HS-5 (cell line): ENCODE data around the gene R3HDM4.
"Not testable (repeated sequence)": the region's sequence is repeated elsewhere in the genome, so short reads cannot be mapped to it uniquely, and the experiment has no call there.

Experiments
- DNase-seq: peaks from one replicate; pipeline ENCODE4 v3.0.0-alpha.2; 2012; ENCODE audit warnings: low read depth

Gene R3HDM4

DNA sequence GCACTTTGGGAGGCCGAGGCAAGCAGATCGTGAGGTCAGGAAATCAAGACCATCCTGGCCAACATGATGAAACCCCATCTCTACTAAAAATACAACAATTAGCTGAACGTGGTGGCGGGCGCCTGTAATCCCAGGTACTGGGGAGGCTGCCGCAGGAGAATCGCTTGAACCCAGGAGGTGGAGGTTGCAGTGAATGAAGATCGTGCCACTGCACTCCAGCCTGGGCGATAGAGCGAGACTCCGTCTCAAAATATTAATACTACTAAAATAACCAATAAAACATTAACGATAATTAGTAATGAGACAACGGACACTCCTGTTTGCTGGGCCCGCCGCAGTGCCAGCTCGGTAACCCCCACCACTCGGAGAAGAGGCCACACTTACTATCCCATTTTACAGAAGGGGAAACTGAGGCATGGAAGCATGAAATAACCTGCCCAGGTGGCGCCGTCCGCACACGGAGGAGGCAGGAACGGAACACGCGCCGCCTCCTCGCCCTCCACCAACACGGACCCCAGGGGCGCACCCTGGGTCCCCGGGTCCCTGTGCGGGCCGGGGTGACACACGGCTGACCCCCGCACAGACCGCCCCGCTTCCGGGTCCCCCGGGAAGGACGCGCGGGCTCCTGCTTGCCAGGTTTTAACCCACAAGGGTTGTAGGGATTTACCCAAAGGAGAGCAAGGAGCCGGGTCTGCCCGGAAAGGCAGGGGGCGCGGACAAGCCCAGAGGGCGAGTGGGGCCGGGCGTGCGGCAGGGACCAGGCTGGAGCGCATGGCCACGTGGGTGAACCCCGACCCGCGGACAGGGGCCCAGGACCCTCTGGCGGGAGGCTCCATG is 1.6 kb downstream of the R3HDM4 start:
- no peak for DNase-seq

DNA sequence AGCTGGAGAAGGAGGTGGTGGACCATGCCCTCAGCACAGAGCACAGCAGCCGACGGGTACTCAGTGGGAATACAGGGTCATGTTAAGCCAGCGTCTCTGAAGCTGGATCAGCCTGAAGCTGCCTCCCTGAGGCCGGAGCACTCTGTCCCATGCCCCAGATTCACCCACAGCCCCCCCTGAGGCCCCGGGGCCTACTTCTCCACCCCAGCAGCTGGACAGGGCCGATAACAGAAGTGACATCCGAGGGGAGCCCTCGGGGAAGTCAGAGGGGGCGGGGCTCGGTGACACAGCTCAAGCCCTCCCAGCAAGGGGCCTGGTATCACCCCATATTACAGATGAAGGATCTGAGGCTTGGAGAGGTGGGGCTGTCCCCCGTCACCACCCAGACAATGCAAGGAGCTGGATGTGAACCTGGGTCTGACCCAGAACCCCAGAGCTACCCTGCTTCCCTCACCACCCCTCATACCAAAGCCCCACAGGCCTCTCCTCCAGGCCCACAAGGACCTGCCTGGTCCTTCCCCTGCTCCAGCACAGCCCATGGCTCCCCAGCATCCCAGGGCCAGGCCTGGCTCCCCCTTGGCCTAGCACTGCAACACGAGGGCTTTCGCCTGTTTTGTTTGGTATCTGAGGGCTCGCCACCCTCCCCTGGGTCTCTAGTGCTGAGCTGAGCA is 5.7 kb downstream of the R3HDM4 start:
- no peak for DNase-seq

DNA sequence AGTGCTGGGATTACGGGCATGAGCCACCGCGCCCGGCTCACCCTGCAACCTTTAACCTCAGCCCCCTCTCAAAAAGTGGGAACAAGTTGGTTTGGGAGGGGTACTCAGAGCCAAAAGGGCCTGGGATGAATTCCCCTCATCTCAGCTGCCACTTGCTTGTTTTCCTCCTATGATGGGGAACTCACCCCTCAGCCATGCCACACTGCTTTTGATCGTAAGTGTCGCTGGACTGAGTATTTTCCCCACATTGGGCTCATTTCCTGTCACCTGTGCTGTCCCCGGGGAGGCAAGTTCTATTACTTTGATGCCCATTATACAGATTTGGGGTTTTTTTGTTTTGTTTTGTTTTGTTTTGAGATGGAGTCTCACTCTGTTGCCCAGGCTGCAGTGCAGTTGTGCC is 6.5 kb downstream of the R3HDM4 start:
- no peak for DNase-seq

DNA sequence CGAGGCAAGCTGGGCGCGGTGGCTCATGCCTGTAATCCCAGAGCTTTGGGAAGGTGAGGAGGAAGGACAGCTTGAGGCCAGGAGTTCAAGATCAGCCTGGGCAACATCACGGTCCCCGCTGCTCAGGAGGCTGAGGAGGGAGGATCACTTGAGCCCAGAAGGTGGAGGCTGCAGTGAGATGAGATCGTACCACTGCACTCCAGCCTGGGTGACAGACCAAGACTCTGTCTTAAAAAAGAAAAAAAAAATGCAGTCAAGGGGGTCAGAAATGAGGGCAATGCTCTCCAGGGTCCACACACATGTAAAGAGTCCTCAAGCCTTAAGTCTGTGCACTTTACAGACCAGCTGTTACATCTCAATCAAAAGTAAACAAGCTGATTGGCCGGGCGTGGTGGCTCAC is 8.5 kb downstream of the R3HDM4 start:
- DNase-seq: no peak

DNA sequence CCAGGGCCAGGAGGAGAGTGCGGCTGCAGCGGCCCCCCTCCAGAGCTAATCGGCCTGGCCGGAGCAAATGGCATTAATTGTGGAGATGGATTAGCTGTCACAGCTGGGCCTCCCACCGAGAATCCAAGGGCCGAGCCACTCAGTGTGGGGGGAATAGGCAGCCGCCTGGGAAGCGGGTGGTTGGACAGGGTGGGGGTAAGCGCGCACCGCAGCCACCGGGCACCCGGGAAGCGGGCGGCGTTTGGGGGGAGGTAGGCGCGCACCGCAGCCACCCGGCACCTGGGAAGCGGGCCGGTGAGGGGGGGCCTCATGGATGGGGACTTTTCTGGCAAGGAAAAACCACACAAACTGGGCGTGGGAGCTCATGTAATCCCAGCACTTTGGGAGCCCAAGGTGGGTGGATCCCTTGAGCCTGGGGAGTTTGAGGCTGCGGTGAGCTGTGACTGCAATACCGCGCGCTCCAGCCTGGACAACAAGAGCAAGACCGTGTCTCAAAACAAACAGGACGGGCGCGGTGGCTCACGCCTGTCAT is 9.7 kb downstream of the R3HDM4 start:
- no peak for DNase-seq

DNA sequence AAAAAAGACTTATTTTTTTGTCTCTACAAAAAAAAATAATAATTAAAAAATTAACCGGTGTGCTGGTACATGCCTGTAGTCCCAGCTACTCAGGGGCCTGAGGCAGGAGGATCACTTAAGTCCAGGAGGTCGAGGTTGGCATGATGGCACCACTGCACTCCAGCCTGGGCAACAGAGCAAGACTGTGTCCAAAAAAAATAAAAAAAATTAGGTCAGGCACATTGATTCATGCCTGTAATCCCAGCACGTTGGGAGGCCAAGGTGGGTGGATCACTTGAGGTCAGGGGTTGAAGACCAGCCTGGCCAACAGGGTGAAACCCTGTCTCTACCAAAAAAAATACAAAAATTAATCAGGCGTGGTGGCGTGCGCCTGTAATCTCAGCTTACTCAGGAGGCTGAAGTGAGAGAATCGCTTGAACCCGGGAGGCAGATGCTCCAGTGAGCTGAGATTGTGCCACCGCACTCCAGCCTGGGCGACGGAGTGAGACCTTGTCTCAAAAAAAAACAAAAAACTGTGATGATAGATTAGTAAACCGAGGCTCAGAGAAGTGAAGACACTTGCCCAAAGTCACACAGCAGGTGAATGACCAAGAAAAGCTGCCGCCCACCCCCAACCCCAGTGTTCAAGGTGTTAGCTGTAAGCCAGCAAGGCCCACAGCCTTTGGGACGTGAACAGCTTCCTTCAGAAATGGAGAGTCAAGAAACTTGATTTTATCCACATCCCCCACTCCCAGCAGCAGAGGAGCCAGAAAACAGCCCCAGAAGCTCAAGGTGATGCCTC is 10.4 kb downstream of the R3HDM4 start:
- no peak for DNase-seq

DNA sequence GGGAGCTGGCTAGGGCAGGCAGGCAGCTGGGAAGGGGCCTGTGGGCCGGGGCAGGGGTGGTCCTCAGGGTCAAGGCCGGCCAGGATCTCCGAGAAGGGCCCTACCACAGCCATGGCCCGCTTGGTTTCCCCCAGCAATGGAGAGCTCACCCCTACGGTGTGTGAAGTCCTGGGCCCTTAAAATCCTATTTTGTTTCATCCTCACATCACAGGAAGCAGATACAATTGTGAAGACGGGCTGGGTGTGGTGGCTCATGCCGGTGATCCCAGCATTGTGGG is 11.0 kb downstream of the R3HDM4 start:
- no peak for DNase-seq

DNA sequence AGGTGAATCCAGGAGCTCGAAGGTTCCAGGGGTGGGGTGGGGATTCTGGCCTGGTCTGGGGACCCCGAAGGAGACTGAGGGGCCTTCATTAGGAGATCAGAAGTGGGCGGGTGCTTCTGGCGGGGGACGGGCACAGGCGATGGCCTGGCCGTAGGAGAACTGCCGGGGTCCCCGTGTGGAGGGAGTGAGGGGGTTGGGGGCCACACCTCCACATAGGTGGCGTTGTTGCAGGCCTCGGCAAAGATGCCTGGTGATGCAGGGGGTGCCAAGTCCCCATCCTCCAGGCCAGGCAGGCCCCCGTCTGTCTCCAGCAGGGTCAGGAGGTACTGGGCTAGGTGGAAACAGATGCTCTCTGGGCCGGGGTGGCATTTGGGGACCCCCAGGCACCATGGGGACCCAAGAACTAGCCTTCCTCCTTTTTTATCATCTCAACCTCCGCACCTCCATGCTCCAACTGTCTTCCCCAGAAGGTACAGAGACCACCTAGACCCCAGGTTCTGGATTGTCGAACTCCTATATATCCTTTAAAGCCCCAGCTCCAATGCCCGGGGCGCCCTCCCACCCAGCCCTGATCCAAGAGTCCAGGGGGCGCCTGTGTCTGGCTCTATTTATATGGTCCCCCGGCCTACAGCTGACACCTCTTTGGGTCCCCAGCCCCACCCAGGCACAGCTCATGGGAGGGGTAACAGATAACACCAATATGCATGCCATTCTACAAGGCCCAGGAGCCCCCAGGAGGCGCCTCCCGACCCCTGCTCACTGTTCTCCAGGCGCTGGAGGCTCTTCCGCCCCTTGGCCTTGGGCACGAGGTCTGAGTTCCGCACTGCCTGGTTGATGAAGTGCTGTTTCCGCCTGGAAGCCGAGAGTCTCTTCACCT is 11.6 kb downstream of the R3HDM4 start:
- no peak for DNase-seq

DNA sequence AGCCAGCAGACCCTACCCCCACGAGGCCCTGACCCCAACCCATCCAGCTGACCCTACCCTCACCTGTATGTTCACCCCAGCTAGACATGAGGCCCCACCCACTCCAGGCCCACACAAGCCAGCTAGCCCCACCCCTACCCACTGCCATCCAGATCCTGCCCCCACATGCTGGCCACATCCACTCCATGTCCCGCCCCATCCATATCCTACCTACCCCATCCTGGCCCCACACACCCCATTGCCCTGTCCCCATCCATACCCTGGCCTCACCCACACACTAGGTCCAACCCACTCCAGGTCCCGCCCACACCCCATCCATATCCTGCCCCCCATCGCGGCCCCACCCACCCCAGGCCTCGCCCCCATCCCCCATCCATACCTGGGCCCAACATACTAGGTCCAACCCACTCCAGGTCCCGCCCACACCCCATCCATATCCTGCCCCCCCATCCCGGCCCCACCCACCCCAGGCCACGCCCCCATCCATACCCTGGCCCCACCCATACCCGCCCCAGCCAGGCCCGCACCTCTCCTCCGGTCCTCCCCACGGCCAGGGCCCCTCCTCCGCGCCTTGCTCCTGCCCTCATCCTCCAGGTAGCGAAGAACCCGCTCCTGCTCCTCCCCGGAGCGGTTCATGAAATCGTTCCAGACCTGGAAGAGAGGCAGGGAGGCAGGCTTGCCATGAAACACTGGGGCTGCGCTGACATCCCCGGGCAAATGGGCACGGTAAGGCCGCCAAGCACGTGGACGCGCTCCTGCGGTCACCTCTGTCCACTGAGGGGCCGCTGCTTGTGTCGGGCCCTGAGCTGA is 12.5 kb downstream of the R3HDM4 start:
- no peak for DNase-seq

DNA sequence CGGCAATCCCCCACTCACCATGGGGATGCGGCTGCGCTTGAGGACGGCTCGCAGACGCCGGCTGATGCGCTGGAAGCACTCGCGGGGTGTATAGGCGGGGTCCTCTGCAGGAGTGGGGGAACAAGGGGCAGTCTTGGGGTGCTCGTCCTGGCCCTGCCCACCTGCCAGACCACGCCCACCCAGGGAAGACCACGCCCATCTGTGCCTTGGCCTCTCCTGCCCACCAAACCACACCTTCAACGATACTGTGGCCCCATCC is 13.0 kb downstream of the R3HDM4 start:
- DNase-seq: no peak

DNA sequence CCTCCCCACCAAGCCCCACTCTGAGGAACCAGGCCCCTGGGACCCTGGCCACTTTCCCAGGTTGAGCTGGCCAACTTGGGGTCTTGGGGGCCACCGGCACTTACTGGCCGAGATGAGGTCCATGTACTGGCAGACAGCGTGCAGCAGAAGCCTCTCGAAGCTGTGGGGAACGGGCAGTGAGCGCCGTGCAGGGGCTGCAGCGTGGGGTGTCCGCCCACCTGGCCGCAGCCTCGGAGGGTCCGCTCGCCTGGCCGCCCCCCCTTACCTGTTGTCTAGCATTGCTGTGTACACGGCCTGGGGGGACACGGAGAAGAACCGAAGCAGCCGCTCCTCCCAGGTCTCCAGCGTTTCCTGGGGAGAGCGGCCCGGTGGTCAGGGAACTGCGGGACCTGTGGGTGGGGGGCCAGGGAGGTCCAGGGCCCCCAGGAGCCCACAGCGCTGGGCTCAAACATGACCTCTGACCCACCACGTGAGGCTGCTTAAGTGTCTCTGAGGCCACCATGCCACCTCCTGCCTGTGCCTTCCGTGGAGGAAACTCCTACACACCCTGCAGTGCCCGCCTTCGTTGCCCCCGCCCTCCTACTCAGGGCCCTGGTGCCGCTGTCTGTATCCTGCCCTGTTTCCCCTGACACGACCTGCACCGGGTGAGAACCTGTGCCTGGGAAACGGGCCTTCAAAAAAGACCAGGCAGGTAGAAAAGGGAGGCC is 13.5 kb downstream of the R3HDM4 start:
- no peak for DNase-seq

DNA sequence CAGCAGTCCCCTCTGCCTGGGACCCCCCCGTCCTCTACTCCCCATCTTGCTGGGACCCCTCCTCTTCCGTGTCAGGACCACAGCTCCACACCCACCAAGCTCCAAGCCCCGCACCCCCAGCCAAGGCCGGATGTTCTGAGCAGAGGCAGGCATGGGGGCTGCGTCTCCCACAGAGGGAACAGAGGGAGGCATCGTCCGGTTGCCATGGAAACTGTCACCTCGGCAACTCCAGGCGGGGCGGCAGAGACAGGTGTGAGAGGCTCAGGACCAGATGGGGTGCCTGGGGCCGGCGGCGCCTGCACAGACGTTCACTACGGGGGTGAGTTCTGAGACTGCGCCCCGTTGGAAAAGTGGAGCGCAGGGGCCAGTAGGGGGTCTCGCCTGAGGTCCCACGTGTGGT is 14.4 kb downstream of the R3HDM4 start:
- no peak for DNase-seq

DNA sequence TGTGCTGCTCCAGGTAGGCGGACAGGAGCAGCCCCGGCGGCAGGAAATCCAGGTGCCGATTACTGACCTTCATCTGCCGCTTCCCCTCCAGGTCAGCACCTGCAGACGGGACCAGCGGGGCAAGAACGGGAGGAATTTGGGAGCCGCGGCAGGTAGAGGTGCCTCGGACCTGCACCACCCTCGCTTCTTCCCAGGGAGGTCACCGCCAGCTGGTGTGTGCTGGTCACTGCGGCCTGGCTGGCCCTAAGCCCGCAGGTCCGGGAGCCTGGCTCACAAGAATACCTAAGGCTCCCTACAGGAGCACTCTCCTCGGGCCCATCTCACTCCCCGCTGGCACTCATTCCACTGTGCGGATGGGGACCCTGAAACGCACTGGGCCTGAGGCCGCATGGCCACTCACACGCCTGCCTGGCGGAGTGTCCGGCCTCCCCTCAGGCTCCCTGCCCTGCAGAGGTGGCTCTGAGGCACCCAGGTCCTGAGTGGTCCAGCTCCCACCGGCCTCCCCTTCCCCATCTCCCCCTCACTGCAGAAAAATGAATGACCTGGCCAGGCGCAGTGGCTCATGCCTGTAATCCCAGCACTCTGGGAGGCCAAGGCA is 15.5 kb downstream of the R3HDM4 start:
- no peak for DNase-seq

DNA sequence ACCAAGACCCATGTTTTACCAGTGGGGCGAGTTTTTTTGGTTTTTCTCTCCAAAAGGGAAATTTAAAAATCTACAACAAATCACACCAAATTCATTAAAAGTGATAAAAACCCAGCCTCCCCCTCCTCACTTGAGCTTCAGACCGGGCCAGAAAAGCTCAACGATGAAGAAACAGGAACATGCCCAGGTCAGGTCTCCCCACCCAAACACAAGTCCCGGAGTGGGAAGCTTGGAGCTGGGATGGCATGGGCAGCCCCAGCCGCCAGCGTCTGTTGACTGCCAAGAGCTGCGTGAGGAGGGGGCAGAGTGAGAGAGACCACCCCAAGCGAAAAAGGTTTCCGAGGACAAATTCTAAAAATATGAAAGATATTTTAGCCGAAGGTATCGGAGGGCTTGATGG is 16.0 kb downstream of the R3HDM4 start:
- no peak for DNase-seq

DNA sequence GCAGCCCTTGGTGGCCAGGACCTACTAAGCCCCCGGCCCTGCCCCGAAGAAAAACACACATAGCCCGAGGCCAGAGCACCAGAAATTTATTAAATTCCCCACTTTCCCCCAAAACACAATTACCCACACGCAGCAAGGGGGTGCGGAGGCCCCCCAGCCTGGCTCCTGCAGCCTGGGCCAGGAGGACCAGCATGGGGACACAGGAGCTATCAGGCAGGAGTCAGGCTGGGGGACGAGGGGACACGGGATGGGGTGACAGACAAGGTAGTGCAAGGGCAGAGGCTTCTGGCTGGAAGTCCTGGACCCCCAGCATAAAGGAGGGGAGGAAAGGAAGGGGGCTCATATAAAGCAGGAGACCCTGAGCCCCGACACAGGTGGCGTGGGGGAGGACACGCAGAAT is 16.6 kb downstream of the R3HDM4 start:
- DNase-seq: no peak

DNA sequence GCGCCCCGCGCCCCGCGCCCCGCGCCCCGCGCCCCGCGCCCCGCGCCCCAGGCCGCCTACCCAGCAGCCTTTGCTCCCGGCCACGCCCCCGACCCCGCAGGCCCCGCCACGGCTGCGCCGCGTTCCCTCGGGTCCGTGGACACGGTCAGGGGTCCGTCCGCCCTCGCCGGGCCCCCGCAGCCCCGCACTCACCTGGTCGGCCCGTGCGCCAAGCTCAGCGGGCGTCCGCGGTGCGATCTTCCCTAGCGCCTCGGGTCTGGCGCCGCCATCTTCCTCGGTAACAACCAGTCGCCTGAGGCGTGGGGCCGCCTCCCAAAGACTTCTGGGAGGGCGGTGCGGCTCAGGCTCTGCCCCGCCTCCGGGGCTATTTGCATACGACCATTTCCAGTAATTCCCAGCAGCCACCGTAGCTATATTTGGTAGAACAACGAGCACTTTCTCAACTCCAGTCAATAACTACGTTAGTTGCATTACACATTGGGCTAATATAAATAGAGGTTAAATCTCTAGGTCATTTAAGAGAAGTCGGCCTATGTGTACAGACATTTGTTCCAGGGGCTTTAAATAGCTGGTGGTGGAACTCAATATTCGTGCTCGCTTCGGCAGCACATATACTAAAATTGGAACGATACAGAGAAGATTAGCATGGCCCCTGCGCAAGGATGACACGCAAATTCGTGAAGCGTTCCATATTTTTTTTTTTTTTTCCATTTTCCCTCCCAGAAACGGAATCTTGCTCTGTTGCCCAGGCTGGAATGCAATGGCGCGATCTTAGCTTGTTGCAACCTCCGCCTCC is 19.9 kb downstream of the R3HDM4 start, which contains the start of the genes MED16 and RNU6-9:
Gene MED16 (minus strand): TSS at position 294 of the 796 bp plus-strand sequence. CDS start 2,056 bp downstream, outside the sequence.
Gene RNU6-9 (plus strand): TSS at position 591 of the 796 bp plus-strand sequence.
- DNase-seq: peak; percentile 86

DNA sequence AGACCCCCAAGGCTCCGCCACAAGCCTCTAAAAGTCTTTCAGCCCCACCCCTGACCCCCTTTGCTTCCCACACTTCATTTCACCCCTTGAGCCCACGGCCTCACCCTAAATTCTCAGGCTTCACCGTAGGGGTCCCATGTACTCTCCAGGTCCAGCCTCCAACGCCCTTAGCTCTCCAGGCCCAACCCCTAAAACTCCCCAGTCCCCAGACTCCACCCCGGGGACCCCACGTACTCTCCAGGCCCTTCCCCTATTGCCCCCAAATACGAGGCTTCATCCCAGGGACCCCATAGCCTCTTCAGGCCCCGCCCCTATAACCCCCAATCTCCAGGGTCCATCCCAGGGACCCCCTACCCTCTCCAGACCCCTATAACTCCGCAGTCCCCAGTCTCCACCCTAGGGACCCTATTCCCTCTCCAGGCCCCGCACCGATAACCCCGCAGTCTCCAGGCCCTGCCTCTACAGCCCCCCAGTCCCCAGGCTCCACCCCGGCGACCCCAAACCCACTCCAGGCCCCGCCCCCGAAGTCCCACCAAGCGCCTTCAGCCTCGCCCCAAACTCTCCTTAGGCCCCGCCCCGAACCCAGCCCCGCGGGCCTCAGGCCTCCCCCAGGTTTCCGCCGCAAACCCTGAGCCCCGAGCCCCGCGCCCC is 20.7 kb downstream of the R3HDM4 start:
- DNase-seq: no peak

DNA sequence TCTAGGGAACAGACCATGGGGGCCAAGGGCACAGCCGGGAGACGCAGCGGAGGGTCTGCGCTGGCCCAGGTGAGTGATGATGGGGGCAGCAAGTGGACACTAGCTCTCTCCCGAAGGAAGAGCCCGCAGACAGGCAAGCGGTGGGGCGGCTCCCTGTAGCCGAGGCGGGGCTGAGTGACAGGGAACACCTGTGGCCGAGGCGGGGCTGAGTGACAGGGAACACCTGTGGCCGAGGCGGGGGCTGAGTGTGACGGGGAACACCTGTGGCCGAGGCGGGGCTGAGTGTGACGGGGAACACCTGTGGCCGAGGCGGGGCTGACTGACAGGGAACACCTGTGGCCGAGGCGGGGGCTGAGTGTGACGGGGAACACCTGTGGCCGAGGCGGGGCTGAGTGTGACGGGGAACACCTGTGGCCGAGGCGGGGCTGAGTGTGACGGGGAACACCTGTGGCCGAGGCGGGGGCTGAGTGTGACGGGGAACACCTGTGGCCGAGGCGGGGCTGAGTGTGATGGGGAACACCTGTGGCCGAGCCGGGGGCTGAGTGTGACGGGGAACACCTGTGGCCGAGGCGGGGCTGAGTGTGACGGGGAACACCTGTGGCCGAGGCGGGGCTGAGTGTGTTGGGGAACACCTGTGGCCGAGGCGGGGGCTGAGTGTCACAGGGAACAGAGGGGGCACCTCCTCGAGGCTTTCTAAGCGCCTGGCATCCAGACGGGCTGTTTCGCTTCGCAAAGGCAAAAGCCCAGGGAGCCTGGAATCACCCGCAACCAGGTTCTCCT is 21.4 kb downstream of the R3HDM4 start:
- DNase-seq: not testable (repeated sequence)
